Measurements from ENCODE around the gene RGS7. TPM values are rescaled to one million over a fixed set of nuclear protein-coding genes. Genes with fewer than 3 reads are reported as not detected.

The RGS7 gene
- total and polyA plus RNA-seq, 2 experiments from 2014 or later, result 0.22 to 0.73 TPM

- TF ChIP-seq EZH2phosphoT487 (IDR thresholded peaks at IDR 0.05; ENCODE audit: low read depth, severe bottlenecking, unreplicated experiment) (no peak), CTCF (IDR thresholded peaks at IDR 0.05; ENCODE audit: poor library complexity) (no peak), EZH2 (IDR thresholded peaks at IDR 0.05; ENCODE audit: borderline replicate concordance) (no peak)
- H3K4me3 ChIP-seq, result no peak overlapping the region
- no peak overlapping the region for H3K4me2 ChIP-seq
- DNase-seq (ENCODE audit: low spot score), result no peak
- no peaks in the 10 kb centered on the region for H3K9me2 ChIP-seq (replicated peaks; ENCODE audit: insufficient read depth)
- no peaks in the 10 kb centered on the region for H3K4me1 ChIP-seq (ENCODE audit: insufficient read depth)
- H3K36me3 ChIP-seq (replicated peaks; ENCODE audit: insufficient read depth, low read depth), result no peaks in the 10 kb centered on the region
- 75% methylated on average over 1 of the region's 1 CpG for WGBS (ENCODE audit: low lambda C conversion rate, missing lambda C conversion rate)
- H4K20me1 ChIP-seq (ENCODE audit: insufficient read depth, poor library complexity, severe bottlenecking), result no peaks in the 10 kb centered on the region
- H3K27me3 ChIP-seq, result no peaks in the 10 kb centered on the region
- H3K79me2 ChIP-seq, result no peaks in the 10 kb centered on the region
- no peaks in the 10 kb centered on the region for H3K9me3 ChIP-seq (ENCODE audit: low read depth)
- H2AFZ ChIP-seq, result no peak overlapping the region
- H3K27ac ChIP-seq, result no peak overlapping the region
Measured at GRCh38 chr1:240758296-240758695, 598.7 kb downstream of the RGS7 start.

GRCh38 chr1:240747907-240748306, 609.1 kb downstream of the RGS7 start:
- H3K27ac ChIP-seq, result no peak overlapping the region
- no peak overlapping the region for H3K4me2 ChIP-seq
- no peak overlapping the region for H3K4me3 ChIP-seq
- no peak overlapping the region for H2AFZ ChIP-seq
- H3K79me2 ChIP-seq, result no peaks in the 10 kb centered on the region
- no peaks in the 10 kb centered on the region for H3K9me2 ChIP-seq (replicated peaks; ENCODE audit: insufficient read depth)
- H3K4me1 ChIP-seq (ENCODE audit: insufficient read depth), result no peaks in the 10 kb centered on the region
- no peaks in the 10 kb centered on the region for H3K36me3 ChIP-seq (replicated peaks; ENCODE audit: insufficient read depth, low read depth)
- H3K27me3 ChIP-seq, result no peaks in the 10 kb centered on the region
- no peaks in the 10 kb centered on the region for H4K20me1 ChIP-seq (ENCODE audit: insufficient read depth, poor library complexity, severe bottlenecking)
- no peak for DNase-seq (ENCODE audit: low spot score)
- TF ChIP-seq CTCF (IDR thresholded peaks at IDR 0.05; ENCODE audit: poor library complexity) (no peak), EZH2phosphoT487 (IDR thresholded peaks at IDR 0.05; ENCODE audit: low read depth, severe bottlenecking, unreplicated experiment) (no peak), EZH2 (IDR thresholded peaks at IDR 0.05; ENCODE audit: borderline replicate concordance) (no peak)
- no peaks in the 10 kb centered on the region for H3K9me3 ChIP-seq (ENCODE audit: low read depth)

- no peak overlapping the region for H3K4me3 ChIP-seq
- WGBS (ENCODE audit: low lambda C conversion rate, missing lambda C conversion rate), result 58% methylated on average over 2 of the region's 2 CpGs
- H3K4me1 ChIP-seq (ENCODE audit: insufficient read depth), result no peaks in the 10 kb centered on the region
- no peaks in the 10 kb centered on the region for H3K9me3 ChIP-seq (ENCODE audit: low read depth)
- DNase-seq (ENCODE audit: low spot score), result no peak
- H3K79me2 ChIP-seq, result no peaks in the 10 kb centered on the region
- no peaks in the 10 kb centered on the region for H3K36me3 ChIP-seq (replicated peaks; ENCODE audit: insufficient read depth, low read depth)
- no peak overlapping the region for H3K4me2 ChIP-seq
- TF ChIP-seq EZH2phosphoT487 (IDR thresholded peaks at IDR 0.05; ENCODE audit: low read depth, severe bottlenecking, unreplicated experiment) (no peak), CTCF (IDR thresholded peaks at IDR 0.05; ENCODE audit: poor library complexity) (no peak), EZH2 (IDR thresholded peaks at IDR 0.05; ENCODE audit: borderline replicate concordance) (no peak)
- H2AFZ ChIP-seq, result no peak overlapping the region
- no peaks in the 10 kb centered on the region for H3K27me3 ChIP-seq
- no peak overlapping the region for H3K27ac ChIP-seq
- H4K20me1 ChIP-seq (ENCODE audit: insufficient read depth, poor library complexity, severe bottlenecking), result no peaks in the 10 kb centered on the region
- no peaks in the 10 kb centered on the region for H3K9me2 ChIP-seq (replicated peaks; ENCODE audit: insufficient read depth)
Measured at GRCh38 chr1:240743705-240744104, 613.3 kb downstream of the RGS7 start.

- Histone ChIP-seq H3K27me3 (no peaks in the 10 kb centered on the region), H4K20me1 (ENCODE audit: insufficient read depth, poor library complexity, severe bottlenecking) (no peaks in the 10 kb centered on the region), H3K4me2 (no peak overlapping the region), H3K79me2 (no peaks in the 10 kb centered on the region), H2AFZ (no peak overlapping the region), H3K9me2 (replicated peaks; ENCODE audit: insufficient read depth) (no peaks in the 10 kb centered on the region), H3K4me3 (no peak overlapping the region), H3K4me1 (ENCODE audit: insufficient read depth) (no peaks in the 10 kb centered on the region), H3K9me3 (ENCODE audit: low read depth) (no peaks in the 10 kb centered on the region), H3K36me3 (replicated peaks; ENCODE audit: insufficient read depth, low read depth) (no peaks in the 10 kb centered on the region), H3K27ac (no peak overlapping the region)
- no peak for TF ChIP-seq EZH2 (IDR thresholded peaks at IDR 0.05; ENCODE audit: borderline replicate concordance)
- TF ChIP-seq CTCF (IDR thresholded peaks at IDR 0.05; ENCODE audit: poor library complexity), result no peak
- TF ChIP-seq EZH2phosphoT487 (IDR thresholded peaks at IDR 0.05; ENCODE audit: low read depth, severe bottlenecking, unreplicated experiment), result no peak
- WGBS (ENCODE audit: low lambda C conversion rate, missing lambda C conversion rate), result 93% methylated on average over 1 of the region's 1 CpG
- no peak for DNase-seq (ENCODE audit: low spot score)
Measured at GRCh38 chr1:240739754-240740153, 617.3 kb downstream of the RGS7 start.

Data from hepatocyte (in vitro differentiated cells).